Keratinocyte (primary cell): Measurements from ENCODE around the gene TOLLIP. TPM values are rescaled to one million over a fixed set of nuclear protein-coding genes. Genes with fewer than 3 reads are reported as not detected.

ENCODE experiments used
- DNase-seq: peaks from one replicate; pipeline ENCODE4 v3.0.0-alpha.2; 2011; ENCODE audit warnings: low read depth, missing footprints, low spot score
- FAIRE-seq: peaks from 2 replicates; lab custom pipeline; 2011; peaks lifted over from hg19 to GRCh38; lab: Jason Lieb, UNC
- H2AFZ ChIP-seq: 2 replicates; pipeline ENCODE4 v1.6.0; 2012; ENCODE audit warnings: low read length, control low read depth, inconsistent platforms; ENCODE audit not compliant: control insufficient read depth
- H3K27ac ChIP-seq: 2 replicates; pipeline ENCODE4 v1.5.1; 2011; ENCODE audit warnings: low read length; ENCODE audit not compliant: control insufficient read depth, insufficient read depth
- H3K27me3 ChIP-seq: 3 replicates; pipeline ENCODE4 v1.6.0; 2011; ENCODE audit warnings: low read length; ENCODE audit not compliant: control insufficient read depth, insufficient read depth; ENCODE audit errors: extremely low read depth
- H3K36me3 ChIP-seq, 2 experiments: 2 replicates in 1 of 2; 3 replicates in 1 of 2; pipeline ENCODE4 v1.5.1; 2011; ENCODE audit warnings: low read length in 2 of 2, mild to moderate bottlenecking in 1 of 2; ENCODE audit not compliant: control insufficient read depth in 2 of 2, insufficient read depth in 2 of 2; ENCODE audit errors: extremely low read depth in 1 of 2
- H3K4me1 ChIP-seq: 3 replicates; pipeline ENCODE4 v1.5.1; 2011; ENCODE audit warnings: low read length; ENCODE audit not compliant: control insufficient read depth, insufficient read depth; ENCODE audit errors: extremely low read depth
- H3K4me2 ChIP-seq: 3 replicates; pipeline ENCODE4 v1.6.0; 2011; ENCODE audit warnings: low read depth, low read length; ENCODE audit not compliant: control insufficient read depth, insufficient read depth; ENCODE audit errors: extremely low read depth
- H3K4me3 ChIP-seq, 3 experiments: fragments of 200-600 bp in 1 of 3; sonication (generic) in 1 of 3; 2 replicates in 2 of 3; 3 replicates in 1 of 3; pipeline ENCODE4 v1.5.1; 2011 to 2016; ENCODE audit warnings: low read length in 3 of 3, mild to moderate bottlenecking in 3 of 3, control low read depth in 2 of 3, inconsistent platforms in 1 of 3, low read depth in 1 of 3, mixed read lengths in 1 of 3, mixed run types in 1 of 3, moderate library complexity in 1 of 3; ENCODE audit not compliant: control insufficient read depth in 2 of 3, insufficient read depth in 2 of 3; ENCODE audit errors: extremely low read depth in 1 of 3
- H3K79me2 ChIP-seq: 2 replicates; pipeline ENCODE4 v1.6.0; 2012; ENCODE audit warnings: low read length; ENCODE audit not compliant: control insufficient read depth, insufficient read depth
- H3K9ac ChIP-seq: 3 replicates; pipeline ENCODE4 v1.6.0; 2011; ENCODE audit warnings: low read length; ENCODE audit not compliant: control insufficient read depth, insufficient read depth; ENCODE audit errors: extremely low read depth
- H3K9me1 ChIP-seq: 3 replicates; pipeline ENCODE4 v1.6.0; 2011; ENCODE audit warnings: low read length; ENCODE audit not compliant: control insufficient read depth, insufficient read depth; ENCODE audit errors: extremely low read depth
- H3K9me3 ChIP-seq: 2 replicates; pipeline ENCODE4 v1.5.1; 2012; ENCODE audit warnings: low read depth, low read length; ENCODE audit not compliant: control insufficient read depth
- H4K20me1 ChIP-seq: 3 replicates; pipeline ENCODE4 v1.6.0; 2011; ENCODE audit warnings: low read length; ENCODE audit not compliant: control insufficient read depth, insufficient read depth; ENCODE audit errors: extremely low read depth
- EZH2 ChIP-seq: IDR thresholded peaks from one replicate; pipeline ENCODE4 v1.6.1; 2012; ENCODE audit warnings: inconsistent platforms, mild to moderate bottlenecking, low read length, moderate library complexity
- dilution Hi-C: fragments of 300-500 bp; cut with MboI; formaldehyde crosslinking; loops from one replicate; pipeline ENCODE4 v1.7.0; 2020; ENCODE audit warnings: low sequenced_read_pairs; ENCODE audit not compliant: extremely low pct_ligation_motif_present
- polyA plus RNA-seq, 5 experiments: library from polyadenylated mRNA; depleted of rRNA in 3 of 5; stranded (reverse) in 3 of 5; stranded (forward) in 1 of 5; unstranded in 1 of 5; fragments of >200 nt; gene quantifications; 1 replicate in 1 of 5; 2 replicates in 3 of 5; 3 replicates in 1 of 5; pipeline versions ENCODE4 v1.2.1 to v1.2.3, GENCODE V29; 2011 to 2012; ENCODE audit warnings: missing spikeins in 2 of 5, low read depth in 1 of 5, low replicate concordance in 1 of 5
- TF ChIP-seq, protein P1 (sequence below), 3 experiments: IDR thresholded peaks in 1 of 3; conservative IDR thresholded peaks in 1 of 3; optimal IDR thresholded peaks in 1 of 3; 2 replicates in 2 of 3; 3 replicates in 1 of 3; pipeline versions ENCODE3 to v1.5.1; 2011; ENCODE audit warnings: low read length in 3 of 3, mild to moderate bottlenecking in 3 of 3, moderate library complexity in 2 of 3, control low read depth in 1 of 3, inconsistent platforms in 1 of 3; ENCODE audit not compliant: insufficient read depth in 2 of 3; ENCODE audit errors: extremely low read depth in 1 of 3

Gene TOLLIP
- polyA plus RNA-seq, 1 donor (not counting 4 experiments of a cell fraction or from before 2014, with no cell fraction given): 40.2 TPM

DNA sequence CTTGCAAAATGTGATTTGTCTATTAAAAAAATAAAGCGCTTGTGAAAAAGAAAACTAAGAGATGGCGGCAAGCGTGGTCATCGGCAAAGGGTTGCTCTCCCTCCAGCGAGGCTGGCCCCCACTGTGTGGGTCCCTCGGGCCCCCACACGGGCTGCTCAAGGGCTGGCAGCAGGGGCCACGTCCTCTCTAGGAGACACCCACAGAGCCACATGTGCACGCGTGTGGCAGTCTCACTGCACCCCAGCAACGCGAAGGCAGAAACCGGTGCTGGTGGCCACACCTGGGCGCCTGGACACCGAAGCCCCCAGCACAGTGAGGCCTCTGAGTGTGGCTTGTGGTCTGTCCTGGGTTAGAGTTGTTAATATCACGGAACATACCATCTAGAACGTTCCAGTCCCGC, 34.4 kb downstream of the TOLLIP start:
- FAIRE-seq (no peak), DNase-seq (no peak)
- Histone ChIP-seq H3K27me3 (no peaks in the 10 kb centered on the region), H3K4me3 (no peak overlapping the region), H3K4me2 (no peak overlapping the region), H4K20me1 (peaks cover 2% of the 10 kb centered on the region), H3K9me3 (no peaks in the 10 kb centered on the region), H3K4me1 (no peaks in the 10 kb centered on the region), H3K9ac (no peak overlapping the region), H3K27ac (no peak overlapping the region), H3K36me3 (peaks cover 19 to 36% of the 10 kb centered on the region in 2 experiments), H2AFZ (no peak overlapping the region), H3K79me2 (peaks cover 5% of the 10 kb centered on the region), H3K9me1 (no peaks in the 10 kb centered on the region)
- dilution Hi-C loops: no loop called here
- TF ChIP-seq, protein P1, sequence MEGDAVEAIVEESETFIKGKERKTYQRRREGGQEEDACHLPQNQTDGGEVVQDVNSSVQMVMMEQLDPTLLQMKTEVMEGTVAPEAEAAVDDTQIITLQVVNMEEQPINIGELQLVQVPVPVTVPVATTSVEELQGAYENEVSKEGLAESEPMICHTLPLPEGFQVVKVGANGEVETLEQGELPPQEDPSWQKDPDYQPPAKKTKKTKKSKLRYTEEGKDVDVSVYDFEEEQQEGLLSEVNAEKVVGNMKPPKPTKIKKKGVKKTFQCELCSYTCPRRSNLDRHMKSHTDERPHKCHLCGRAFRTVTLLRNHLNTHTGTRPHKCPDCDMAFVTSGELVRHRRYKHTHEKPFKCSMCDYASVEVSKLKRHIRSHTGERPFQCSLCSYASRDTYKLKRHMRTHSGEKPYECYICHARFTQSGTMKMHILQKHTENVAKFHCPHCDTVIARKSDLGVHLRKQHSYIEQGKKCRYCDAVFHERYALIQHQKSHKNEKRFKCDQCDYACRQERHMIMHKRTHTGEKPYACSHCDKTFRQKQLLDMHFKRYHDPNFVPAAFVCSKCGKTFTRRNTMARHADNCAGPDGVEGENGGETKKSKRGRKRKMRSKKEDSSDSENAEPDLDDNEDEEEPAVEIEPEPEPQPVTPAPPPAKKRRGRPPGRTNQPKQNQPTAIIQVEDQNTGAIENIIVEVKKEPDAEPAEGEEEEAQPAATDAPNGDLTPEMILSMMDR (optimal IDR thresholded peaks at IDR 0.05 in 1 of 3, IDR thresholded peaks at IDR 0.05 in 1 of 3, conservative IDR thresholded peaks at IDR 0.05 in 1 of 3; ENCODE audit: extremely low read depth in 1 of 3, insufficient read depth in 2 of 3, low read length in 3 of 3): no peak
- no peak for TF ChIP-seq EZH2

DNA sequence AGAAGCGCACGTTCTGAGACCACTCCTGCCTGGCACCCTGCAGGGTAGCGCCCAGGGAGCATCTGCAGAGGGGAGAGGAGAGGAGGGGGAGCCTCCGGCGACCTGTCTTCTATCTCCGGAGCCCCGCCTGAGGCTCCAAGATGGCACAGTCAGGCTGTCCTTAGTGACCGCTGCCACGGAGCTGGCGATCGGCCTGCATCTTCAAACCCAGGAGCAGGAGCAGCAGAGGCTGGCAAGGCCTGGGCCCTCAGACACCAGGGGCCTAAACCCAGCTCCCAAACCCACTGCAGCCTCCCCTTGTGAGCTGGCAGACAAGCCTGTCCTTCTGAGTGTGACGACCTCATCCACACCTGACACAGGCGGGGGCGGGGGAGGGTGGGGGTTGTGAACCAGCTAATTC, 34.9 kb downstream of the TOLLIP start:
- H3K36me3 ChIP-seq: peaks cover 14 to 33% of the 10 kb centered on the region in 2 experiments
- no peaks in the 10 kb centered on the region for H3K27me3 ChIP-seq
- FAIRE-seq: no peak
- dilution Hi-C loops: no loop called here
- H2AFZ ChIP-seq: no peak overlapping the region
- H3K27ac ChIP-seq: no peak overlapping the region
- no peak for DNase-seq
- no peaks in the 10 kb centered on the region for H3K9me1 ChIP-seq
- no peak overlapping the region for H3K4me2 ChIP-seq
- no peaks in the 10 kb centered on the region for H3K9me3 ChIP-seq
- peaks cover 2% of the 10 kb centered on the region for H4K20me1 ChIP-seq
- TF ChIP-seq EZH2: no peak
- TF ChIP-seq, protein P1 (optimal IDR thresholded peaks at IDR 0.05 in 1 of 3, IDR thresholded peaks at IDR 0.05 in 1 of 3, conservative IDR thresholded peaks at IDR 0.05 in 1 of 3; ENCODE audit: extremely low read depth in 1 of 3, insufficient read depth in 2 of 3, low read length in 3 of 3): no peak
- H3K9ac ChIP-seq: no peak overlapping the region
- no peaks in the 10 kb centered on the region for H3K4me1 ChIP-seq
- peaks cover 5% of the 10 kb centered on the region for H3K79me2 ChIP-seq
- no peak overlapping the region for H3K4me3 ChIP-seq
